GM19372 (cell line): ENCODE data around the gene SATB1.

Experiments
- ATAC-seq: cut with Tn5 transposase; IDR thresholded peaks from one replicate; pipeline ENCODE4 v1.9.1; 2021; ENCODE audit warnings: mild to moderate bottlenecking, low read depth, moderate library complexity; ENCODE audit not compliant: unreplicated experiment

SATB1 gene

GRCh38 chr3:18403061-18403460, 22.1 kb downstream of the SATB1 start:
- no peak for ATAC-seq

GRCh38 chr3:18402239-18402799, 22.8 kb downstream of the SATB1 start:
- no peak for ATAC-seq

- no peak for ATAC-seq
Measured at GRCh38 chr3:18401300-18401961, 23.7 kb downstream of the SATB1 start.

GRCh38 chr3:18398448-18398847, 26.7 kb downstream of the SATB1 start:
- ATAC-seq, result no peak

- ATAC-seq, result no peak
Measured at GRCh38 chr3:18396428-18396827, 28.7 kb downstream of the SATB1 start.

GRCh38 chr3:18394384-18394995, 30.6 kb downstream of the SATB1 start:
- no peak for ATAC-seq

- ATAC-seq, result no peak
Measured at GRCh38 chr3:18393906-18394305, 31.2 kb downstream of the SATB1 start.

GRCh38 chr3:18390024-18390660, 35.0 kb downstream of the SATB1 start:
- ATAC-seq, result no peak

GRCh38 chr3:18389108-18389733, 35.9 kb downstream of the SATB1 start:
- no peak for ATAC-seq

- ATAC-seq, result no peak
Measured at GRCh38 chr3:18386274-18386890, 38.8 kb downstream of the SATB1 start.

- ATAC-seq, result no peak
Measured at GRCh38 chr3:18385706-18386105, 39.4 kb downstream of the SATB1 start.

- ATAC-seq, result no peak
Measured at GRCh38 chr3:18382760-18383369, 42.3 kb downstream of the SATB1 start.

GRCh38 chr3:18379647-18380046, 45.5 kb downstream of the SATB1 start:
- no peak for ATAC-seq

GRCh38 chr3:18378218-18378617, 46.9 kb downstream of the SATB1 start:
- ATAC-seq, result no peak

GRCh38 chr3:18376682-18377081, 48.5 kb downstream of the SATB1 start:
- ATAC-seq, result no peak

GRCh38 chr3:18372786-18373405, 52.2 kb downstream of the SATB1 start:
- no peak for ATAC-seq

- ATAC-seq, result no peak
Measured at GRCh38 chr3:18370672-18371071, 54.5 kb downstream of the SATB1 start.

GRCh38 chr3:18369551-18370185, 55.5 kb downstream of the SATB1 start:
- ATAC-seq, result no peak

GRCh38 chr3:18366258-18366657, 58.9 kb downstream of the SATB1 start:
- no peak for ATAC-seq
